GM12875 (cell line): Measurements from ENCODE around the gene PRDX2.

Experiments
- H3K4me3 ChIP-seq: one replicate; pipeline ENCODE4 v1.5.1; 2011; ENCODE audit warnings: low read depth, low read length, control low read depth
- CTCF ChIP-seq: IDR thresholded peaks from 2 replicates; pipeline ENCODE4 v1.5.1; 2011; ENCODE audit warnings: low read depth, mild to moderate bottlenecking, control low read depth, inconsistent platforms, low read length, moderate library complexity, borderline replicate concordance; ENCODE audit not compliant: insufficient read depth

PRDX2 gene

GRCh38 chr19:12782424-12783290, 18.9 kb downstream of the PRDX2 start:
- peak overlapping the region; percentile 52 for H3K4me3 ChIP-seq
- TF ChIP-seq CTCF, result no peak

- H3K4me3 ChIP-seq, result peak overlapping the region; percentile 52
- no peak for TF ChIP-seq CTCF
These were observed 19.5 kb downstream of the PRDX2 start for GRCh38 chr19:12782174-12782423.

GRCh38 chr19:12779162-12779993, 22.2 kb downstream of the PRDX2 start:
- peak overlapping the region; percentile 51 for H3K4me3 ChIP-seq
- no peak for TF ChIP-seq CTCF

GRCh38 chr19:12778905-12779161, 22.8 kb downstream of the PRDX2 start:
- H3K4me3 ChIP-seq, result peak overlapping the region; percentile 51
- no peak for TF ChIP-seq CTCF

GRCh38 chr19:12778017-12778904, 23.3 kb downstream of the PRDX2 start:
- H3K4me3 ChIP-seq, result peak overlapping the region; percentile 51
- TF ChIP-seq CTCF, result no peak

- peak overlapping the region; percentile 51 for H3K4me3 ChIP-seq
- peak; percentile 95 for TF ChIP-seq CTCF
These were observed 24.2 kb downstream of the PRDX2 start for GRCh38 chr19:12777217-12778016.
